Psoas muscle (tissue), 8 donors: ENCODE measurements around the gene COBL. TPM values are rescaled to one million over a fixed set of nuclear protein-coding genes. Genes with fewer than 3 reads are reported as not detected.

Experiments used
- ATAC-seq, 4 donors: fragments of 200-7000 bp; cut with Tn5 transposase; one replicate each; pipeline ENCODE4 v1.9.1; 2020; ENCODE audit warnings: moderate library complexity in 3 of 4, mild to moderate bottlenecking in 2 of 4
- DNase-seq, 2 donors: peaks; one replicate each; pipeline ENCODE4 v3.0.0-alpha.2; 2020
- H3K27ac ChIP-seq: fragments of 200-600 bp; one replicate; pipeline ENCODE4 v1.8.0; 2022
- H3K27me3 ChIP-seq, 3 donors: fragments of 200-600 bp in 1 of 3; one replicate each; pipeline versions ENCODE4 v1.6.1 to v1.8.0; 2013 to 2022; ENCODE audit warnings: low read length in 2 of 3, mild to moderate bottlenecking in 2 of 3, moderate library complexity in 1 of 3; ENCODE audit not compliant: insufficient read depth in 3 of 3
- H3K36me3 ChIP-seq, 2 donors: fragments of 200-600 bp in 1 of 2; one replicate each; pipeline versions ENCODE4 v1.6.1 to v1.8.0; 2013 to 2022; ENCODE audit warnings: low read depth in 1 of 2, mild to moderate bottlenecking in 1 of 2, moderate library complexity in 1 of 2; ENCODE audit not compliant: insufficient read depth in 1 of 2
- H3K4me1 ChIP-seq: fragments of 200-600 bp; one replicate; pipeline ENCODE4 v1.8.0; 2022
- H3K4me3 ChIP-seq: fragments of 200-600 bp; one replicate; pipeline ENCODE4 v1.8.0; 2022; ENCODE audit warnings: mild to moderate bottlenecking
- H3K9me3 ChIP-seq: fragments of 200-600 bp; one replicate; pipeline ENCODE4 v1.8.0; 2022
- WGBS, 3 donors: extraction: QIAGEN DNeasy Blood & Tissue Kit; methylation state at CpG; one replicate each; pipeline versions ENCODE4 v1.1.6 to v1.1.7; 2013; 5-methylcytosine and 5-hydroxymethylcytosine counted together
- intact Hi-C, 2 donors: fragments of 100-400 bp; cut with DNase I; formaldehyde crosslinking; loops; one replicate each; pipeline versions ENCODE4 v1.11.0 to v1.14.2; 2022
- polyA plus RNA-seq, 3 donors: library from polyadenylated mRNA; stranded (reverse); fragments of 200-250 nt; gene quantifications; one replicate each; pipeline ENCODE4 v1.2.3, GENCODE V29; 2013
- total RNA-seq, 4 donors: library from RNA; stranded (reverse); fragmentation: NEBNext Ultra II Directional in 2 of 4; extraction: Animal tissue kit (Norgen Biotek cat#: 25700) in 2 of 4; gene quantifications; one replicate each; pipeline versions ENCODE4 v1.2.1 to v1.2.4, GENCODE V29; 2021 to 2023
- TF ChIP-seq, protein P1 (sequence below): fragments of 200-600 bp; IDR thresholded peaks from one replicate; pipeline ENCODE4 v1.8.0; 2022; ENCODE audit warnings: antibody characterized with exemption
- donor health status: healthy with polysubstance abuse.
- donor health status: DM: no; HTN: no; CAD: no; lungs with moderate emphysema.
- donor health status: Bipolar disorder and iron deficiency.
- donor health status: healthy.
- donor health status: DM: yes; HTN: yes; CAD: no.
- donor health status: DM: no; HTN: no; CAD: no.
- donor health status: DM: no; HTN: no; CAD: no.
- donor health status: DM: yes; HTN: yes; CAD: no.

COBL gene
- total and polyA plus RNA-seq, 7 donors, result 57.5 to 139 (median 115) TPM

- Histone ChIP-seq H3K9me3 (no peaks in the 10 kb centered on the region), H3K27ac (no peak overlapping the region), H3K36me3 (no peaks in the 10 kb centered on the region), H3K4me1 (peaks cover 60% of the 10 kb centered on the region), H3K27me3 (no peaks in the 10 kb centered on the region), H3K4me3 (no peak overlapping the region)
- no peak for ATAC-seq
- WGBS, 3 donors, result 70 to 84% (median 77%) methylated on average over 4 of the region's 4 CpGs
- no peak for DNase-seq
- TF ChIP-seq, protein P1, sequence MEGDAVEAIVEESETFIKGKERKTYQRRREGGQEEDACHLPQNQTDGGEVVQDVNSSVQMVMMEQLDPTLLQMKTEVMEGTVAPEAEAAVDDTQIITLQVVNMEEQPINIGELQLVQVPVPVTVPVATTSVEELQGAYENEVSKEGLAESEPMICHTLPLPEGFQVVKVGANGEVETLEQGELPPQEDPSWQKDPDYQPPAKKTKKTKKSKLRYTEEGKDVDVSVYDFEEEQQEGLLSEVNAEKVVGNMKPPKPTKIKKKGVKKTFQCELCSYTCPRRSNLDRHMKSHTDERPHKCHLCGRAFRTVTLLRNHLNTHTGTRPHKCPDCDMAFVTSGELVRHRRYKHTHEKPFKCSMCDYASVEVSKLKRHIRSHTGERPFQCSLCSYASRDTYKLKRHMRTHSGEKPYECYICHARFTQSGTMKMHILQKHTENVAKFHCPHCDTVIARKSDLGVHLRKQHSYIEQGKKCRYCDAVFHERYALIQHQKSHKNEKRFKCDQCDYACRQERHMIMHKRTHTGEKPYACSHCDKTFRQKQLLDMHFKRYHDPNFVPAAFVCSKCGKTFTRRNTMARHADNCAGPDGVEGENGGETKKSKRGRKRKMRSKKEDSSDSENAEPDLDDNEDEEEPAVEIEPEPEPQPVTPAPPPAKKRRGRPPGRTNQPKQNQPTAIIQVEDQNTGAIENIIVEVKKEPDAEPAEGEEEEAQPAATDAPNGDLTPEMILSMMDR, result no peak
- intact Hi-C loops, result no loop called here
Observed at GRCh38 chr7:51260516-51260915, 56.1 kb downstream of the COBL start.

DNA sequence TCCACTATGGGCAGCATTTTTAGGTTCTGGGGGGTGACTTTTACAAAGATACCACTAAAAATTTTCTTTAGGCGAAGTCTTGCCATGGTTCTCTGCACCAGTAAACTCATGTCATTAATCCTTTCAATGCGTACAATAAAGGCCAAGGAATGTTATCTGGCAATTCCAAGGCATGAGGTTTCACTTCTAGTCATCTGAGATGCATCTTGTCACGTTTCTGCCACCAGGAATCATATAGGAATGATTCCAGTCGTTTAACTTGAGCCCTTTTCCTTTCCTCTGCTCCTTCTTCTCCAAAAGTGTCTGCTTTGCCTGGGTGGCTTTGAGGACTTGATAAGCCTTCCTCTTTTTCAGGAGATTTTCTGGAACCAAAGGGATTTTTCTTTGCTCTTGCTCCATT is 56.8 kb downstream of the COBL start:
- peaks cover 59% of the 10 kb centered on the region for H3K4me1 ChIP-seq
- intact Hi-C loops, result no loop called here
- WGBS, 3 donors, result 49 to 60% (median 51%) methylated on average over 4 of the region's 4 CpGs

DNA sequence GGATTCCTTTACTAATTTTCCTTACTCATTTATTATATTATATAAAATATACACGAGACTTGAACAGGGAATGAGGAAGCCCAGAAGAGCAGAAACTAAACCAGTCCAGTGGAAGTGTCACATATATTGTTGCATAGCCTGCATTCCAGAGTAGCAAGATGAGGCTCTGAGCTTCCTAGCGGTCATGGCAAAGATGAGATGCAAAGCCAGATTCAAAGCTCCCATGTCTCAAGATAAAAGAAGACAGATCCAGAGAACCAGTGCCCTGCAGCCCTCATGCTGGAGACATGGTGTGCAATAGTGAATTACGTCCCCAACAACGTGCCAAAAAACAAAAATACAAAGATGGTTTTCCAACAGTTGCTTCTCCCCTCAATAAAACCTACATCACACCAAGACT is 59.7 kb downstream of the COBL start:
- no peaks in the 10 kb centered on the region for H3K36me3 ChIP-seq
- peaks cover 38% of the 10 kb centered on the region for H3K4me1 ChIP-seq
- no peak overlapping the region for H3K4me3 ChIP-seq
- TF ChIP-seq, protein P1, result no peak
- DNase-seq (no peak), ATAC-seq (no peak)
- WGBS, 3 donors, result 85 to 92% (median 89%) methylated on average over 4 of the region's 4 CpGs
- intact Hi-C loops, result no loop called here
- H3K9me3 ChIP-seq, result no peaks in the 10 kb centered on the region
- H3K27me3 ChIP-seq, result no peaks in the 10 kb centered on the region
- peak overlapping the region; percentile 77 for H3K27ac ChIP-seq

More for the DNA sequence above, 56.8 kb downstream of the COBL start:
- TF ChIP-seq, protein P1, result no peak
- Histone ChIP-seq H3K36me3 (no peaks in the 10 kb centered on the region), H3K9me3 (no peaks in the 10 kb centered on the region), H3K4me3 (no peak overlapping the region), H3K27me3 (no peaks in the 10 kb centered on the region), H3K27ac (no peak overlapping the region)
- DNase-seq (no peak), ATAC-seq (no peak)

DNA sequence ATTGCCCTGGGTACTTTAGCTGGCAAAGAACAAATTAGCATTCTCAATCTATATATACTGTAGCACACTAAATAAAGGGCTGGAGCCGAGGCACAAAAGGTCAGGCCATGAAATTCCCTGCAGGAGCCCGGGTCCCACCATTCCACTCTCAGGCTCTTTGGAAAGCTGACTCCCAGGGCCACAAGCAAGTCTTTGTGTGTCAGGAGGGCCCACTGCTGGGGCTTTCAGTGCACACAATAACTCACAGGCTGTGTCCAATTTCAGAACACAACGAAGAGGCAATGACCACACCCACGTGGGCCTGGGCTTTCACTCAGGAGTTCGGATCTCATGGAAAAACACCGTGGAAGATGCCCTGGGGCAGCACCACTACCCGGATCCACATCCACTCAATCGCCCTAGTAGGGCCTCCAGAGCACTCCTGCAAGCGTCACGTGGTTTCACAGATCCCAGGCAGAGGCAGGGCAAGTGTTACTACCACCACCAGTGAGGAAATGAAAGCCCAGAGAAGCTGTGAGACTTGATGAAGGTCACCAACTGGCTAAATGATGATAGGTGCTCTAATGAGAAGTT is 60.3 kb downstream of the COBL start:
- H3K36me3 ChIP-seq, result no peaks in the 10 kb centered on the region
- H3K27ac ChIP-seq, result peak overlapping the region; percentile 77
- TF ChIP-seq, protein P1, result no peak
- intact Hi-C loops, result no loop called here
- ATAC-seq, result peak; percentile 45 to 63 (median 55)
- no peak overlapping the region for H3K4me3 ChIP-seq
- peaks cover 38% of the 10 kb centered on the region for H3K4me1 ChIP-seq
- no peak for DNase-seq
- H3K27me3 ChIP-seq, result no peaks in the 10 kb centered on the region
- WGBS, 3 donors, result 34 to 37% (median 36%) methylated on average over 10 of the region's 10 CpGs
- no peaks in the 10 kb centered on the region for H3K9me3 ChIP-seq
